ENCODE results near the gene HAO1. TPM values are rescaled to one million over a fixed set of nuclear protein-coding genes. Genes with fewer than 3 reads are reported as not detected.

HAO1 gene
- total RNA-seq, result not detected

GRCh38 chr20:7940341-7940740 lies at the start of gene HAO1:
HAO1 (minus strand) TSS chr20:7940458; CDS start chr20:7940422, 36 bp downstream.
- ATAC-seq (no peak), DNase-seq (no peak)
- Mint-ChIP-seq H3K27ac (no peak within 1 kb of the TSS), H3K4me3 (no peak within 1 kb of the TSS), H3K4me1 (ENCODE audit: low read depth) (no peaks in the 10 kb centered on the region), H3K9me3 (ENCODE audit: insufficient read depth) (no peaks in the 10 kb centered on the region), H3K27me3 (ENCODE audit: low read depth) (peaks cover 3% of the 10 kb centered on the region), H3K36me3 (ENCODE audit: low read depth) (no peaks in the 10 kb centered on the region)
- CTCF ChIA-PET, result no interaction called here
- POLR2A ChIA-PET, result no interaction called here

- Mint-ChIP-seq H3K27me3 (ENCODE audit: low read depth) (no peaks in the 10 kb centered on the region), H3K4me1 (ENCODE audit: low read depth) (no peaks in the 10 kb centered on the region), H3K36me3 (ENCODE audit: low read depth) (peaks cover 17% of the 10 kb centered on the region), H3K27ac (no peak overlapping the region), H3K9me3 (ENCODE audit: insufficient read depth) (peaks cover 7% of the 10 kb centered on the region), H3K4me3 (no peak overlapping the region)
- ChIA-PET POLR2A (no interaction called here), CTCF (interaction anchor here (1.0 to 1.5 kb wide), 3 partner anchors 9 to 144 kb away, joined by 4 read pairs; no protein-coding TSS in a partner anchor)
- ATAC-seq (no peak), DNase-seq (no peak)
These were observed 49.1 kb upstream of the HAO1 start for GRCh38 chr20:7989379-7989778.

GRCh38 chr20:7985916-7986315 lies 45.7 kb upstream of the HAO1 start:
- H3K36me3 Mint-ChIP-seq (ENCODE audit: low read depth), result peaks cover 20% of the 10 kb centered on the region
- no peaks in the 10 kb centered on the region for H3K9me3 Mint-ChIP-seq (ENCODE audit: insufficient read depth)
- POLR2A ChIA-PET, result no interaction called here
- no peak overlapping the region for H3K27ac Mint-ChIP-seq
- CTCF ChIA-PET, result no interaction called here
- DNase-seq (no peak), ATAC-seq (no peak)
- H3K4me1 Mint-ChIP-seq (ENCODE audit: low read depth), result peaks cover 6% of the 10 kb centered on the region
- no peaks in the 10 kb centered on the region for H3K27me3 Mint-ChIP-seq (ENCODE audit: low read depth)
- H3K4me3 Mint-ChIP-seq, result no peak overlapping the region

GRCh38 chr20:7984192-7984591 lies 43.9 kb upstream of the HAO1 start:
- no peak for ATAC-seq
- Mint-ChIP-seq H3K36me3 (ENCODE audit: low read depth) (peaks cover 28% of the 10 kb centered on the region), H3K27me3 (ENCODE audit: low read depth) (no peaks in the 10 kb centered on the region), H3K9me3 (ENCODE audit: insufficient read depth) (no peaks in the 10 kb centered on the region), H3K4me1 (ENCODE audit: low read depth) (peaks cover 17% of the 10 kb centered on the region), H3K4me3 (no peak overlapping the region), H3K27ac (no peak overlapping the region)
- ChIA-PET POLR2A (no interaction called here), CTCF (interaction anchor here (1.7 kb wide), 1 partner anchor 48 kb away, joined by 4 read pairs; no protein-coding TSS in a partner anchor)
- no peak for DNase-seq

- Mint-ChIP-seq H3K36me3 (ENCODE audit: low read depth) (peaks cover 28% of the 10 kb centered on the region), H3K27me3 (ENCODE audit: low read depth) (no peaks in the 10 kb centered on the region), H3K4me3 (no peak overlapping the region), H3K27ac (no peak overlapping the region), H3K9me3 (ENCODE audit: insufficient read depth) (no peaks in the 10 kb centered on the region), H3K4me1 (ENCODE audit: low read depth) (peaks cover 17% of the 10 kb centered on the region)
- ATAC-seq, result no peak
- no peak for DNase-seq
- ChIA-PET CTCF (interaction anchor here (1.3 kb wide), 1 partner anchor 31 kb away, joined by 3 read pairs; no protein-coding TSS in a partner anchor), POLR2A (no interaction called here)
These were observed 41.1 kb upstream of the HAO1 start for GRCh38 chr20:7981374-7981773.

- Mint-ChIP-seq H3K27me3 (ENCODE audit: low read depth) (no peaks in the 10 kb centered on the region), H3K9me3 (ENCODE audit: insufficient read depth) (no peaks in the 10 kb centered on the region), H3K4me1 (ENCODE audit: low read depth) (peaks cover 17% of the 10 kb centered on the region), H3K4me3 (no peak overlapping the region), H3K27ac (peak overlapping the region; percentile 70), H3K36me3 (ENCODE audit: low read depth) (peaks cover 25% of the 10 kb centered on the region)
- DNase-seq (peak; percentile 26), ATAC-seq (peak; percentile 55)
- ChIA-PET POLR2A (no interaction called here), CTCF (interaction anchor here (0.7 to 1.5 kb wide), 6 partner anchors 9 to 742 kb away, joined by 3 to 9 read pairs (median 4); no protein-coding TSS in a partner anchor)
These were observed 40.2 kb upstream of the HAO1 start for GRCh38 chr20:7980332-7981046.

- ChIA-PET POLR2A (no interaction called here), CTCF (interaction anchor here (1.1 kb wide), 1 partner anchor 745 kb away, joined by 3 read pairs; no protein-coding TSS in a partner anchor)
- H3K27ac Mint-ChIP-seq, result no peak overlapping the region
- H3K36me3 Mint-ChIP-seq (ENCODE audit: low read depth), result peaks cover 18% of the 10 kb centered on the region
- no peak overlapping the region for H3K4me3 Mint-ChIP-seq
- ATAC-seq, result no peak
- DNase-seq, result no peak
- peaks cover 10% of the 10 kb centered on the region for H3K27me3 Mint-ChIP-seq (ENCODE audit: low read depth)
- no peaks in the 10 kb centered on the region for H3K9me3 Mint-ChIP-seq (ENCODE audit: insufficient read depth)
- peaks cover 17% of the 10 kb centered on the region for H3K4me1 Mint-ChIP-seq (ENCODE audit: low read depth)
These were observed 37.5 kb upstream of the HAO1 start for GRCh38 chr20:7977709-7978108.

- no peak overlapping the region for H3K27ac Mint-ChIP-seq
- H3K9me3 Mint-ChIP-seq (ENCODE audit: insufficient read depth), result no peaks in the 10 kb centered on the region
- H3K36me3 Mint-ChIP-seq (ENCODE audit: low read depth), result peaks cover 7% of the 10 kb centered on the region
- H3K27me3 Mint-ChIP-seq (ENCODE audit: low read depth), result peaks cover 16% of the 10 kb centered on the region
- ATAC-seq, result no peak
- ChIA-PET POLR2A (no interaction called here), CTCF (no interaction called here)
- H3K4me1 Mint-ChIP-seq (ENCODE audit: low read depth), result peaks cover 12% of the 10 kb centered on the region
- H3K4me3 Mint-ChIP-seq, result no peak overlapping the region
- DNase-seq, result no peak
These were observed 35.7 kb upstream of the HAO1 start for GRCh38 chr20:7975851-7976414.

GRCh38 chr20:7974785-7975435 lies 34.7 kb upstream of the HAO1 start:
- Mint-ChIP-seq H3K4me1 (ENCODE audit: low read depth) (peaks cover 1% of the 10 kb centered on the region), H3K27ac (no peak overlapping the region), H3K27me3 (ENCODE audit: low read depth) (peaks cover 23% of the 10 kb centered on the region), H3K36me3 (ENCODE audit: low read depth) (no peaks in the 10 kb centered on the region), H3K9me3 (ENCODE audit: insufficient read depth) (no peaks in the 10 kb centered on the region), H3K4me3 (no peak overlapping the region)
- ChIA-PET CTCF (interaction anchor here (1.4 kb wide), 1 partner anchor 38 kb away, joined by 4 read pairs; no protein-coding TSS in a partner anchor), POLR2A (interaction anchor here (0.5 kb wide), 1 partner anchor 66 kb away, joined by 3 read pairs; no protein-coding TSS in a partner anchor)
- DNase-seq (no peak), ATAC-seq (no peak)

GRCh38 chr20:7971536-7972280 lies 31.4 kb upstream of the HAO1 start:
- DNase-seq (no peak), ATAC-seq (no peak)
- no peak overlapping the region for H3K27ac Mint-ChIP-seq
- H3K4me3 Mint-ChIP-seq, result no peak overlapping the region
- no peaks in the 10 kb centered on the region for H3K36me3 Mint-ChIP-seq (ENCODE audit: low read depth)
- H3K4me1 Mint-ChIP-seq (ENCODE audit: low read depth), result no peaks in the 10 kb centered on the region
- H3K9me3 Mint-ChIP-seq (ENCODE audit: insufficient read depth), result no peaks in the 10 kb centered on the region
- H3K27me3 Mint-ChIP-seq (ENCODE audit: low read depth), result peaks cover 27% of the 10 kb centered on the region
- ChIA-PET POLR2A (no interaction called here), CTCF (no interaction called here)

- H3K4me3 Mint-ChIP-seq, result no peak overlapping the region
- no peaks in the 10 kb centered on the region for H3K9me3 Mint-ChIP-seq (ENCODE audit: insufficient read depth)
- H3K27ac Mint-ChIP-seq, result no peak overlapping the region
- H3K36me3 Mint-ChIP-seq (ENCODE audit: low read depth), result no peaks in the 10 kb centered on the region
- DNase-seq, result no peak
- POLR2A ChIA-PET, result no interaction called here
- peaks cover 15% of the 10 kb centered on the region for H3K27me3 Mint-ChIP-seq (ENCODE audit: low read depth)
- ATAC-seq, result no peak
- no peaks in the 10 kb centered on the region for H3K4me1 Mint-ChIP-seq (ENCODE audit: low read depth)
- CTCF ChIA-PET, result no interaction called here
These were observed 27.1 kb upstream of the HAO1 start for GRCh38 chr20:7967199-7967844.
